ENCODE results near the gene QKI.

QKI gene

GRCh38 chr6:163496205-163496604, 81.7 kb downstream of the QKI start:
- H3K36me3 ChIP-seq (ENCODE audit: insufficient read depth, low read length), result no peaks in the 10 kb centered on the region
- no peaks in the 10 kb centered on the region for H3F3A ChIP-seq (ENCODE audit: low read depth)
- H3K27me3 ChIP-seq (ENCODE audit: insufficient read depth, low read length, poor library complexity, severe bottlenecking), result no peaks in the 10 kb centered on the region
- no peak overlapping the region for H2AFZ ChIP-seq (ENCODE audit: low read length)
- no peaks in the 10 kb centered on the region for H3K9me2 ChIP-seq (replicated peaks; ENCODE audit: low read depth, low read length)
- H3K4me2 ChIP-seq (ENCODE audit: low read depth, low read length, poor library complexity, severe bottlenecking), result no peak overlapping the region
- H3K79me2 ChIP-seq (ENCODE audit: insufficient read depth, low read length), result no peaks in the 10 kb centered on the region
- no peaks in the 10 kb centered on the region for H3K9me3 ChIP-seq (ENCODE audit: insufficient read depth, low read depth, low read length)
- H3K9ac ChIP-seq (ENCODE audit: low read depth, low read length, poor library complexity, severe bottlenecking), result no peak overlapping the region
- H3K4me3 ChIP-seq (ENCODE audit: low read length, poor library complexity, severe bottlenecking), result no peak overlapping the region
- TF ChIP-seq CTCF (conservative IDR thresholded peaks at IDR 0.05; ENCODE audit: low read length) (no peak), EZH2phosphoT487 (IDR thresholded peaks at IDR 0.05; ENCODE audit: borderline replicate concordance) (no peak)
- H4K20me1 ChIP-seq (ENCODE audit: insufficient read depth, low read length, poor library complexity, severe bottlenecking), result no peaks in the 10 kb centered on the region
- no peaks in the 10 kb centered on the region for H3K4me1 ChIP-seq (ENCODE audit: insufficient read depth, low read length, poor library complexity, severe bottlenecking)

- Histone ChIP-seq H3K4me2 (ENCODE audit: low read depth, low read length, poor library complexity, severe bottlenecking) (no peak overlapping the region), H3K4me3 (ENCODE audit: low read length, poor library complexity, severe bottlenecking) (no peak overlapping the region), H3K9ac (ENCODE audit: low read depth, low read length, poor library complexity, severe bottlenecking) (no peak overlapping the region), H4K20me1 (ENCODE audit: insufficient read depth, low read length, poor library complexity, severe bottlenecking) (no peaks in the 10 kb centered on the region), H3K27me3 (ENCODE audit: insufficient read depth, low read length, poor library complexity, severe bottlenecking) (no peaks in the 10 kb centered on the region), H2AFZ (ENCODE audit: low read length) (no peak overlapping the region), H3K9me2 (replicated peaks; ENCODE audit: low read depth, low read length) (no peaks in the 10 kb centered on the region), H3K79me2 (ENCODE audit: insufficient read depth, low read length) (no peaks in the 10 kb centered on the region), H3F3A (ENCODE audit: low read depth) (no peaks in the 10 kb centered on the region), H3K4me1 (ENCODE audit: insufficient read depth, low read length, poor library complexity, severe bottlenecking) (no peaks in the 10 kb centered on the region), H3K9me3 (ENCODE audit: insufficient read depth, low read depth, low read length) (no peaks in the 10 kb centered on the region; the same call in 1 of the 2 replicates), H3K36me3 (ENCODE audit: insufficient read depth, low read length) (no peaks in the 10 kb centered on the region)
- TF ChIP-seq CTCF (conservative IDR thresholded peaks at IDR 0.05; ENCODE audit: low read length) (no peak), EZH2phosphoT487 (IDR thresholded peaks at IDR 0.05; ENCODE audit: borderline replicate concordance) (no peak)
Measured at GRCh38 chr6:163500105-163500504, 85.6 kb downstream of the QKI start.

DNA sequence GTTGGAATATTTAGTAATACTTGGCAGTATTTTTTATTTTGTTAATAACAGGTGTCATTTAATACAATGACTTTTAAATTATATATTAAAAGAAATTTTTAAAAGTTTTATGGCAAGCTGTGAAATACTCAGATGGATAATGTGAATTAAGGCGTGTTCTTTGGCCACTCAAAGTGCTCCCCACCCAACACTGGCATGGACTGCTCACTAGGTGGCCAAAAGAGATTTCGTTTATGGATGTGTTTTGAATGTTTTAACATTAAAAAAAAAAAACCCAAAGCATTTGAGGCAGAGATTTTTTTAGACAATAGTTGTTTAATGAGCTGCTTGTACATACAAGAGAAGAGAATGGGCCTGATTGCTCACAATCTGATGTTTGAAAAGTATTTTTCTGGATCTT, 86.5 kb downstream of the QKI start:
- Histone ChIP-seq H3K4me3 (ENCODE audit: low read length, poor library complexity, severe bottlenecking) (no peak overlapping the region), H3K9me3 (ENCODE audit: insufficient read depth, low read depth, low read length) (no peaks in the 10 kb centered on the region; the same call in 1 of the 2 replicates), H3K4me1 (ENCODE audit: insufficient read depth, low read length, poor library complexity, severe bottlenecking) (no peaks in the 10 kb centered on the region), H3K36me3 (ENCODE audit: insufficient read depth, low read length) (no peaks in the 10 kb centered on the region), H3K9me2 (replicated peaks; ENCODE audit: low read depth, low read length) (no peaks in the 10 kb centered on the region), H3K79me2 (ENCODE audit: insufficient read depth, low read length) (no peaks in the 10 kb centered on the region), H3K27me3 (ENCODE audit: insufficient read depth, low read length, poor library complexity, severe bottlenecking) (no peaks in the 10 kb centered on the region), H3K4me2 (ENCODE audit: low read depth, low read length, poor library complexity, severe bottlenecking) (no peak overlapping the region), H2AFZ (ENCODE audit: low read length) (no peak overlapping the region), H4K20me1 (ENCODE audit: insufficient read depth, low read length, poor library complexity, severe bottlenecking) (no peaks in the 10 kb centered on the region), H3F3A (ENCODE audit: low read depth) (no peaks in the 10 kb centered on the region), H3K9ac (ENCODE audit: low read depth, low read length, poor library complexity, severe bottlenecking) (no peak overlapping the region)
- no peak for TF ChIP-seq CTCF (conservative IDR thresholded peaks at IDR 0.05; ENCODE audit: low read length)
- TF ChIP-seq EZH2phosphoT487 (IDR thresholded peaks at IDR 0.05; ENCODE audit: borderline replicate concordance), result no peak
